H9 (cell line): ENCODE measurements around the gene SWT1. TPM values are rescaled to one million over a fixed set of nuclear protein-coding genes. Genes with fewer than 3 reads are reported as not detected.
A peak's percentile ranks its signal among the peaks of the same experiment; 100 is the strongest.

Experiments
- DNase-seq: peaks from one replicate; pipeline ENCODE4 v3.0.0-alpha.2; 2017
- H2AFZ ChIP-seq: one replicate; pipeline ENCODE4 v1.6.1; 2013; ENCODE audit warnings: mild to moderate bottlenecking, low read length, control low read depth, moderate library complexity
- H2AK5ac ChIP-seq: 2 replicates; pipeline ENCODE4 v1.6.1; 2013; ENCODE audit warnings: low read length, control low read depth, mixed read lengths; ENCODE audit not compliant: insufficient read length
- H2BK120ac ChIP-seq: one replicate; pipeline ENCODE4 v1.6.1; 2013; ENCODE audit warnings: low read depth, mild to moderate bottlenecking, low read length, control low read depth, inconsistent platforms; ENCODE audit not compliant: poor library complexity, severe bottlenecking
- H2BK12ac ChIP-seq: 2 replicates; pipeline ENCODE4 v1.6.1; 2013; ENCODE audit warnings: low read length, control low read depth, mixed read lengths, low read depth; ENCODE audit not compliant: insufficient read length
- H2BK15ac ChIP-seq: 2 replicates; pipeline ENCODE4 v1.6.1; 2013; ENCODE audit warnings: low read depth, low read length, control low read depth
- H2BK20ac ChIP-seq: one replicate; pipeline ENCODE4 v1.6.1; 2013; ENCODE audit warnings: low read depth, mild to moderate bottlenecking, low read length, control low read depth, inconsistent platforms; ENCODE audit not compliant: poor library complexity, severe bottlenecking
- H2BK5ac ChIP-seq: 2 replicates; pipeline ENCODE4 v1.6.1; 2013; ENCODE audit warnings: low read length, control low read depth, mixed read lengths; ENCODE audit not compliant: insufficient read length
- H3K14ac ChIP-seq: 2 replicates; pipeline ENCODE4 v1.6.1; 2013; ENCODE audit warnings: low read length, control low read depth; ENCODE audit not compliant: insufficient read depth
- H3K18ac ChIP-seq: 2 replicates; pipeline ENCODE4 v1.6.1; 2013; ENCODE audit warnings: low read depth, mild to moderate bottlenecking, mixed read lengths, low read length, control low read depth; ENCODE audit not compliant: insufficient read length
- H3K23ac ChIP-seq: 2 replicates; pipeline ENCODE4 v1.6.1; 2013; ENCODE audit warnings: low read length, control low read depth, mixed read lengths, low read depth; ENCODE audit not compliant: insufficient read length
- H3K23me2 ChIP-seq: 2 replicates; pipeline ENCODE4 v1.6.1; 2013; ENCODE audit warnings: low read depth, mild to moderate bottlenecking, mixed read lengths, low read length, control low read depth; ENCODE audit not compliant: insufficient read length, poor library complexity, severe bottlenecking
- H3K27ac ChIP-seq: 2 replicates; pipeline ENCODE4 v1.5.1; 2013; ENCODE audit warnings: low read length, control low read depth, mixed read lengths, low read depth; ENCODE audit not compliant: insufficient read length
- H3K27me3 ChIP-seq: 2 replicates; pipeline ENCODE4 v1.6.1; 2013; ENCODE audit warnings: low read length, control low read depth, inconsistent platforms; ENCODE audit not compliant: insufficient read depth
- H3K4ac ChIP-seq: 2 replicates; pipeline ENCODE4 v1.6.1; 2013; ENCODE audit warnings: low read depth, mild to moderate bottlenecking, control low read depth, inconsistent platforms, low read length, moderate library complexity
- H3K4me1 ChIP-seq: 2 replicates; pipeline ENCODE4 v1.6.1; 2013; ENCODE audit warnings: low read length, control low read depth, inconsistent platforms; ENCODE audit not compliant: insufficient read depth
- H3K4me2 ChIP-seq: 2 replicates; pipeline ENCODE4 v1.6.1; 2013; ENCODE audit warnings: low read length, control low read depth, mixed read lengths; ENCODE audit not compliant: insufficient read length, insufficient read depth
- H3K56ac ChIP-seq: 2 replicates; pipeline ENCODE4 v1.6.1; 2013; ENCODE audit warnings: low read depth, mild to moderate bottlenecking, mixed read lengths, low read length, control low read depth; ENCODE audit not compliant: insufficient read length
- H3K79me1 ChIP-seq: 2 replicates; pipeline ENCODE4 v1.6.1; 2013; ENCODE audit warnings: low read depth, mild to moderate bottlenecking, moderate library complexity, low read length, control low read depth, inconsistent platforms; ENCODE audit not compliant: insufficient read depth, poor library complexity, severe bottlenecking
- H3K79me2 ChIP-seq: 2 replicates; pipeline ENCODE4 v1.6.1; 2013; ENCODE audit warnings: low read length, control low read depth, inconsistent platforms; ENCODE audit not compliant: insufficient read depth
- H3K9ac ChIP-seq: 2 replicates; pipeline ENCODE4 v1.6.1; 2013; ENCODE audit warnings: low read length, control low read depth, mixed read lengths; ENCODE audit not compliant: insufficient read length; ENCODE audit errors: extremely low read depth
- H3K9me3 ChIP-seq: one replicate; pipeline ENCODE4 v1.6.1; 2013; ENCODE audit warnings: low read depth, low read length, inconsistent platforms; ENCODE audit not compliant: control insufficient read depth
- H3T11ph ChIP-seq: one replicate; pipeline ENCODE4 v1.6.1; 2013; ENCODE audit warnings: mild to moderate bottlenecking, low read length, control low read depth, inconsistent platforms
- H4K20me1 ChIP-seq: one replicate; pipeline ENCODE4 v1.6.1; 2013; ENCODE audit not compliant: control insufficient read depth, insufficient read length, insufficient read depth
- H4K5ac ChIP-seq: 2 replicates; pipeline ENCODE4 v1.6.1; 2013; ENCODE audit warnings: low read depth, mild to moderate bottlenecking, mixed read lengths, low read length, control low read depth; ENCODE audit not compliant: insufficient read length
- H4K8ac ChIP-seq: replicated peaks from 2 replicates; pipeline ENCODE4 v1.6.1; 2013; ENCODE audit warnings: low read length, control low read depth, mixed read lengths, low read depth; ENCODE audit not compliant: insufficient read length
- H4K91ac ChIP-seq: 2 replicates; pipeline ENCODE4 v1.6.1; 2013; ENCODE audit warnings: low read depth, mild to moderate bottlenecking, moderate library complexity, mixed read lengths, low read length, control low read depth; ENCODE audit not compliant: insufficient read length
- H3K27ac Mint-ChIP-seq, 3 experiments: 2 replicates in 2 of 3; 3 replicates in 1 of 3; pipeline ENCODE4 v1.8.0; 2020 to 2021; ENCODE audit warnings: mixed read lengths in 3 of 3, mild to moderate bottlenecking in 1 of 3, moderate library complexity in 1 of 3
- H3K27me3 Mint-ChIP-seq: 2 replicates; pipeline ENCODE4 v1.8.0; 2021; ENCODE audit warnings: low read depth, mild to moderate bottlenecking, moderate library complexity, mixed read lengths
- H3K36me3 Mint-ChIP-seq, 3 experiments: 2 replicates in 2 of 3; 3 replicates in 1 of 3; pipeline ENCODE4 v1.8.0; 2020 to 2021; ENCODE audit warnings: low read depth in 3 of 3, mixed read lengths in 3 of 3; ENCODE audit not compliant: insufficient read depth in 1 of 3
- H3K4me1 Mint-ChIP-seq, 2 experiments: 2 replicates each; pipeline ENCODE4 v1.8.0; 2020; ENCODE audit warnings: mixed read lengths in 2 of 2
- H3K4me3 Mint-ChIP-seq, 2 experiments: 2 replicates in 1 of 2; 3 replicates in 1 of 2; pipeline ENCODE4 v1.8.0; 2020 to 2021; ENCODE audit warnings: mild to moderate bottlenecking in 2 of 2, mixed read lengths in 2 of 2, moderate library complexity in 1 of 2
- H3K9me3 Mint-ChIP-seq, 2 experiments: 2 replicates in 1 of 2; 3 replicates in 1 of 2; pipeline ENCODE4 v1.8.0; 2020; ENCODE audit warnings: mild to moderate bottlenecking in 2 of 2, mixed read lengths in 2 of 2, moderate library complexity in 1 of 2
- CTCF ChIP-seq: fragments of 200-600 bp; sonication (generic); conservative IDR thresholded peaks from 3 replicates; pipeline ENCODE4 v1.8.0; 2021; ENCODE audit warnings: antibody characterized with exemption, mild to moderate bottlenecking
- WGBS: extraction: QIAGEN DNeasy Blood & Tissue Kit; methylation state at CpG from one replicate; pipeline ENCODE4 v1.1.7; 2013; ENCODE audit warnings: missing lambda C conversion rate, low lambda C conversion rate, mixed read lengths; ENCODE audit not compliant: insufficient read length; ENCODE audit errors: extremely low coverage; 5-methylcytosine and 5-hydroxymethylcytosine counted together
- total RNA-seq: library from RNA; stranded (reverse); gene quantifications from 2 replicates; pipeline ENCODE4 v1.2.1, GENCODE V29; 2021

SWT1 gene
- total RNA-seq, 1 experiment from 2014 or later: 5.2 TPM

GRCh38 chr1:185317034-185317885 is 160.3 kb downstream of the SWT1 start, which contains the start of gene IVNS1ABP:
TSS of gene IVNS1ABP (minus strand) at chr1:185317243. CDS start at chr1:185309493, 7,750 bp downstream.
- no peak within 1 kb of the TSS for H3T11ph ChIP-seq
- H2BK20ac ChIP-seq: no peak within 1 kb of the TSS
- H4K8ac ChIP-seq: no peak within 1 kb of the TSS
- H3K4me1 Mint-ChIP-seq: peaks cover 41 to 43% of the 10 kb centered on the region in 2 experiments
- peak; percentile 48; the same call in 2 of the 3 replicates for TF ChIP-seq CTCF
- no peak within 1 kb of the TSS for H2AK5ac ChIP-seq
- H3K79me2 ChIP-seq: peaks cover 40% of the 10 kb centered on the region
- peak within 1 kb of the TSS; percentile 43 for H3K27ac ChIP-seq
- H3K56ac ChIP-seq: no peak within 1 kb of the TSS
- H4K5ac ChIP-seq: peak within 1 kb of the TSS; percentile 13
- H3K9me3 Mint-ChIP-seq: peaks cover 2 to 9% of the 10 kb centered on the region in 2 experiments; a peak in 4 of 5 replicates
- peak within 1 kb of the TSS; percentile 95 for H4K91ac ChIP-seq
- peaks cover 10 to 27% (median 23%) of the 10 kb centered on the region in 3 experiments for H3K36me3 Mint-ChIP-seq
- H3K79me1 ChIP-seq: no peaks in the 10 kb centered on the region
- H2AFZ ChIP-seq: no peak within 1 kb of the TSS
- H3K14ac ChIP-seq: peak within 1 kb of the TSS; percentile 88
- peak within 1 kb of the TSS; percentile 55; the same call in 1 of the 2 replicates for H3K4ac ChIP-seq
- H3K27ac Mint-ChIP-seq: peak within 1 kb of the TSS; percentile 98 to 99 (median 99)
- no peak within 1 kb of the TSS for H2BK15ac ChIP-seq
- peak within 1 kb of the TSS; percentile 55 for H3K18ac ChIP-seq
- WGBS: no CpG with 5 or more reads among the region's 80 CpGs
- H3K4me3 Mint-ChIP-seq: peak within 1 kb of the TSS; percentile 96 to 98
- H3K27me3 Mint-ChIP-seq: no peaks in the 10 kb centered on the region
- no peaks in the 10 kb centered on the region for H3K27me3 ChIP-seq
- H3K4me1 ChIP-seq: peaks cover 2% of the 10 kb centered on the region; the same call in 1 of the 2 replicates
- peak; percentile 99 for DNase-seq
- H4K20me1 ChIP-seq: no peaks in the 10 kb centered on the region
- H2BK12ac ChIP-seq: no peak within 1 kb of the TSS
- H3K23ac ChIP-seq: no peak within 1 kb of the TSS
- peaks cover 3% of the 10 kb centered on the region for H3K23me2 ChIP-seq
- H3K4me2 ChIP-seq: peak within 1 kb of the TSS; percentile 100
- H2BK120ac ChIP-seq: peak within 1 kb of the TSS; percentile 91
- H3K9me3 ChIP-seq: no peaks in the 10 kb centered on the region
- H3K9ac ChIP-seq: peak within 1 kb of the TSS; percentile 82
- H2BK5ac ChIP-seq: no peak within 1 kb of the TSS
